ENCODE data around the gene ZDHHC11B.

- TF ChIP-seq, protein P1, sequence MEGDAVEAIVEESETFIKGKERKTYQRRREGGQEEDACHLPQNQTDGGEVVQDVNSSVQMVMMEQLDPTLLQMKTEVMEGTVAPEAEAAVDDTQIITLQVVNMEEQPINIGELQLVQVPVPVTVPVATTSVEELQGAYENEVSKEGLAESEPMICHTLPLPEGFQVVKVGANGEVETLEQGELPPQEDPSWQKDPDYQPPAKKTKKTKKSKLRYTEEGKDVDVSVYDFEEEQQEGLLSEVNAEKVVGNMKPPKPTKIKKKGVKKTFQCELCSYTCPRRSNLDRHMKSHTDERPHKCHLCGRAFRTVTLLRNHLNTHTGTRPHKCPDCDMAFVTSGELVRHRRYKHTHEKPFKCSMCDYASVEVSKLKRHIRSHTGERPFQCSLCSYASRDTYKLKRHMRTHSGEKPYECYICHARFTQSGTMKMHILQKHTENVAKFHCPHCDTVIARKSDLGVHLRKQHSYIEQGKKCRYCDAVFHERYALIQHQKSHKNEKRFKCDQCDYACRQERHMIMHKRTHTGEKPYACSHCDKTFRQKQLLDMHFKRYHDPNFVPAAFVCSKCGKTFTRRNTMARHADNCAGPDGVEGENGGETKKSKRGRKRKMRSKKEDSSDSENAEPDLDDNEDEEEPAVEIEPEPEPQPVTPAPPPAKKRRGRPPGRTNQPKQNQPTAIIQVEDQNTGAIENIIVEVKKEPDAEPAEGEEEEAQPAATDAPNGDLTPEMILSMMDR (CRISPR knock-in tag; IDR thresholded peaks at IDR 0.05) = no peak
- TF ChIP-seq HNF4A (CRISPR knock-in tag; IDR thresholded peaks at IDR 0.05) = no peak
- no peak for TF ChIP-seq PHF8 (CRISPR knock-in tag; IDR thresholded peaks at IDR 0.05)
- TF ChIP-seq TCF7 (IDR thresholded peaks at IDR 0.05; ENCODE audit: low read depth) = no peak
- no peak for TF ChIP-seq ZNF292 (CRISPR knock-in tag; IDR thresholded peaks at IDR 0.05; ENCODE audit: borderline replicate concordance, low read depth)
- TF ChIP-seq, protein P2, sequence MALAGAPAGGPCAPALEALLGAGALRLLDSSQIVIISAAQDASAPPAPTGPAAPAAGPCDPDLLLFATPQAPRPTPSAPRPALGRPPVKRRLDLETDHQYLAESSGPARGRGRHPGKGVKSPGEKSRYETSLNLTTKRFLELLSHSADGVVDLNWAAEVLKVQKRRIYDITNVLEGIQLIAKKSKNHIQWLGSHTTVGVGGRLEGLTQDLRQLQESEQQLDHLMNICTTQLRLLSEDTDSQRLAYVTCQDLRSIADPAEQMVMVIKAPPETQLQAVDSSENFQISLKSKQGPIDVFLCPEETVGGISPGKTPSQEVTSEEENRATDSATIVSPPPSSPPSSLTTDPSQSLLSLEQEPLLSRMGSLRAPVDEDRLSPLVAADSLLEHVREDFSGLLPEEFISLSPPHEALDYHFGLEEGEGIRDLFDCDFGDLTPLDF (CRISPR knock-in tag; IDR thresholded peaks at IDR 0.05) = no peak
- TF ChIP-seq NFIB (CRISPR knock-in tag; IDR thresholded peaks at IDR 0.05; ENCODE audit: borderline replicate concordance) = no peak
- TF ChIP-seq, protein P3, sequence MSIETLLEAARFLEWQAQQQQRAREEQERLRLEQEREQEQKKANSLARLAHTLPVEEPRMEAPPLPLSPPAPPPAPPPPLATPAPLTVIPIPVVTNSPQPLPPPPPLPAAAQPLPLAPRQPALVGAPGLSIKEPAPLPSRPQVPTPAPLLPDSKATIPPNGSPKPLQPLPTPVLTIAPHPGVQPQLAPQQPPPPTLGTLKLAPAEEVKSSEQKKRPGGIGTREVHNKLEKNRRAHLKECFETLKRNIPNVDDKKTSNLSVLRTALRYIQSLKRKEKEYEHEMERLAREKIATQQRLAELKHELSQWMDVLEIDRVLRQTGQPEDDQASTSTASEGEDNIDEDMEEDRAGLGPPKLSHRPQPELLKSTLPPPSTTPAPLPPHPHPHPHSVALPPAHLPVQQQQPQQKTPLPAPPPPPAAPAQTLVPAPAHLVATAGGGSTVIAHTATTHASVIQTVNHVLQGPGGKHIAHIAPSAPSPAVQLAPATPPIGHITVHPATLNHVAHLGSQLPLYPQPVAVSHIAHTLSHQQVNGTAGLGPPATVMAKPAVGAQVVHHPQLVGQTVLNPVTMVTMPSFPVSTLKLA (IDR thresholded peaks at IDR 0.05) = no peak
- no peak for TF ChIP-seq ZNF407 (CRISPR knock-in tag; IDR thresholded peaks at IDR 0.05; ENCODE audit: not compliant biosample characterization)
- TF ChIP-seq FOSL2 (CRISPR knock-in tag; IDR thresholded peaks at IDR 0.05) = no peak
- no peak for TF ChIP-seq TSC22D2 (CRISPR knock-in tag; IDR thresholded peaks at IDR 0.05; ENCODE audit: borderline replicate concordance)
Observed at GRCh38 chr5:757346-757930, 27.1 kb downstream of the ZDHHC11B start.
